Measurements from ENCODE around the gene TSPAN13.

GRCh38 chr7:16774986-16775385, 21.4 kb downstream of the TSPAN13 start:
- TF ChIP-seq CTCF (IDR thresholded peaks at IDR 0.05): no peak
- no peak for TF ChIP-seq USF2 (IDR thresholded peaks at IDR 0.05)
- no peak for TF ChIP-seq JUN (IDR thresholded peaks at IDR 0.05)
- no peak for TF ChIP-seq CEBPB (IDR thresholded peaks at IDR 0.05)
- no peak for TF ChIP-seq FOSL2 (IDR thresholded peaks at IDR 0.05)
- TF ChIP-seq FOSL2 (CRISPR knock-in tag; IDR thresholded peaks at IDR 0.05): no peak
- TF ChIP-seq ZSCAN20 (CRISPR knock-in tag; IDR thresholded peaks at IDR 0.05): no peak
- TF ChIP-seq HOXB5 (CRISPR knock-in tag; IDR thresholded peaks at IDR 0.05): no peak
- TF ChIP-seq BHLHE40 (IDR thresholded peaks at IDR 0.05; ENCODE audit: low read depth, low read length): no peak
- no peak for TF ChIP-seq HDAC2 (IDR thresholded peaks at IDR 0.05)
- TF ChIP-seq CHD2 (IDR thresholded peaks at IDR 0.05; ENCODE audit: low read length, partially characterized antibody): no peak
- no peak for TF ChIP-seq POLR2A (IDR thresholded peaks at IDR 0.05; ENCODE audit: low read length)
- TF ChIP-seq NFE2L2 (conservative IDR thresholded peaks at IDR 0.05; ENCODE audit: low read length): no peak
- no peak for TF ChIP-seq EP300 (IDR thresholded peaks at IDR 0.05)

Measured in A549 (cell line).